Measurements from ENCODE around the gene TRAM2.

The TRAM2 gene

GRCh38 chr6:52595000-52595795, 18.3 kb upstream of the TRAM2 start:
- TF ChIP-seq EZH2 (IDR thresholded peaks at IDR 0.05; ENCODE audit: borderline replicate concordance, low read length) (no peak), CTCF (IDR thresholded peaks at IDR 0.05; ENCODE audit: low read length) (no peak)
- no peaks in the 10 kb centered on the region for H4K20me1 ChIP-seq (ENCODE audit: insufficient read depth, low read length)
- peak overlapping the region; percentile 61 for H3K9ac ChIP-seq (ENCODE audit: low read length)
- H3K9me3 ChIP-seq (ENCODE audit: low read length), result no peaks in the 10 kb centered on the region
- no peaks in the 10 kb centered on the region for H3K79me2 ChIP-seq (ENCODE audit: insufficient read depth, low read length)
- no peaks in the 10 kb centered on the region for H3K27me3 ChIP-seq (ENCODE audit: insufficient read depth, low read length)
- H3K4me3 ChIP-seq (ENCODE audit: low read depth, low read length, poor library complexity, severe bottlenecking), result peak overlapping the region; percentile 34
- H3F3A ChIP-seq (ENCODE audit: insufficient read depth, low read length), result no peaks in the 10 kb centered on the region
- H3K4me2 ChIP-seq (ENCODE audit: low read length), result peak overlapping the region; percentile 56
- H3K27ac ChIP-seq (ENCODE audit: low read depth, low read length, poor library complexity, severe bottlenecking), result peak overlapping the region; percentile 97
- H3K9me2 ChIP-seq (ENCODE audit: low read depth, low read length), result no peaks in the 10 kb centered on the region
- H3K4me1 ChIP-seq (ENCODE audit: insufficient read depth, low read length, severe bottlenecking), result peaks cover 90% of the 10 kb centered on the region
- H3K36me3 ChIP-seq (ENCODE audit: insufficient read depth, low read length), result no peaks in the 10 kb centered on the region
- H2AFZ ChIP-seq (ENCODE audit: low read length), result no peak overlapping the region

- Histone ChIP-seq H3F3A (ENCODE audit: insufficient read depth, low read length) (no peaks in the 10 kb centered on the region), H4K20me1 (ENCODE audit: insufficient read depth, low read length) (no peaks in the 10 kb centered on the region), H3K9ac (ENCODE audit: low read length) (no peak overlapping the region; the same call in 1 of the 2 replicates), H3K4me1 (ENCODE audit: insufficient read depth, low read length, severe bottlenecking) (peaks cover 85% of the 10 kb centered on the region), H3K9me2 (ENCODE audit: low read depth, low read length) (no peaks in the 10 kb centered on the region), H3K4me3 (ENCODE audit: low read depth, low read length, poor library complexity, severe bottlenecking) (no peak overlapping the region), H3K4me2 (ENCODE audit: low read length) (peak overlapping the region; percentile 56), H3K9me3 (ENCODE audit: low read length) (no peaks in the 10 kb centered on the region), H3K36me3 (ENCODE audit: insufficient read depth, low read length) (no peaks in the 10 kb centered on the region), H3K27me3 (ENCODE audit: insufficient read depth, low read length) (no peaks in the 10 kb centered on the region), H3K27ac (ENCODE audit: low read depth, low read length, poor library complexity, severe bottlenecking) (peak overlapping the region; percentile 97), H3K79me2 (ENCODE audit: insufficient read depth, low read length) (no peaks in the 10 kb centered on the region), H2AFZ (ENCODE audit: low read length) (no peak overlapping the region)
- no peak for TF ChIP-seq CTCF (IDR thresholded peaks at IDR 0.05; ENCODE audit: low read length)
- TF ChIP-seq EZH2 (IDR thresholded peaks at IDR 0.05; ENCODE audit: borderline replicate concordance, low read length), result no peak
Measured at GRCh38 chr6:52594221-52594620, 17.4 kb upstream of the TRAM2 start.

GRCh38 chr6:52591832-52592231, 15.0 kb upstream of the TRAM2 start:
- no peaks in the 10 kb centered on the region for H3F3A ChIP-seq (ENCODE audit: insufficient read depth, low read length)
- no peaks in the 10 kb centered on the region for H3K79me2 ChIP-seq (ENCODE audit: insufficient read depth, low read length)
- no peak for TF ChIP-seq EZH2 (IDR thresholded peaks at IDR 0.05; ENCODE audit: borderline replicate concordance, low read length)
- no peak for TF ChIP-seq CTCF (IDR thresholded peaks at IDR 0.05; ENCODE audit: low read length)
- peak overlapping the region; percentile 13; the same call in 1 of the 2 replicates for H3K9ac ChIP-seq (ENCODE audit: low read length)
- H3K36me3 ChIP-seq (ENCODE audit: insufficient read depth, low read length), result no peaks in the 10 kb centered on the region
- H3K4me3 ChIP-seq (ENCODE audit: low read depth, low read length, poor library complexity, severe bottlenecking), result no peak overlapping the region
- H4K20me1 ChIP-seq (ENCODE audit: insufficient read depth, low read length), result no peaks in the 10 kb centered on the region
- H3K9me3 ChIP-seq (ENCODE audit: low read length), result no peaks in the 10 kb centered on the region
- no peaks in the 10 kb centered on the region for H3K9me2 ChIP-seq (ENCODE audit: low read depth, low read length)
- H3K4me1 ChIP-seq (ENCODE audit: insufficient read depth, low read length, severe bottlenecking), result peaks cover 61% of the 10 kb centered on the region
- peak overlapping the region; percentile 97 for H3K27ac ChIP-seq (ENCODE audit: low read depth, low read length, poor library complexity, severe bottlenecking)
- no peak overlapping the region for H2AFZ ChIP-seq (ENCODE audit: low read length)
- no peak overlapping the region for H3K4me2 ChIP-seq (ENCODE audit: low read length)
- no peaks in the 10 kb centered on the region for H3K27me3 ChIP-seq (ENCODE audit: insufficient read depth, low read length)

All from OCI-LY1 (cell line).